Right ventricle myocardium superior (tissue), 1 donor: ENCODE data around the gene GPATCH11. TPM values are rescaled to one million over a fixed set of nuclear protein-coding genes. Genes with fewer than 3 reads are reported as not detected.

Experiments used
- ATAC-seq: fragments of 200-7000 bp; cut with Tn5 transposase; one replicate; pipeline ENCODE4 v1.9.1; 2020; ENCODE audit warnings: mild to moderate bottlenecking; ENCODE audit not compliant: poor library complexity
- DNase-seq: peaks from one replicate; pipeline ENCODE4 v3.0.0-alpha.2; 2020
- intact Hi-C: fragments of 100-400 bp; cut with DNase I; formaldehyde crosslinking; loops from one replicate; pipeline ENCODE4 v1.11.2; 2022
- total RNA-seq: library from RNA; stranded (reverse); fragmentation: NEBNext Ultra II Directional; extraction: Animal tissue kit (Norgen Biotek cat#: 25700); gene quantifications from one replicate; pipeline ENCODE4 v1.2.1, GENCODE V29; 2021
- donor health status: DM: no; HTN: yes; CAD: no; lungs with severe emphysema.

Gene GPATCH11
- total RNA-seq, 1 donor from 2014 or later: 4.5 TPM

- no peak for DNase-seq
- intact Hi-C loops: no loop called here
- no peak for ATAC-seq
Observed at GRCh38 chr2:37100054-37100453, 15.7 kb downstream of the GPATCH11 start.

DNA sequence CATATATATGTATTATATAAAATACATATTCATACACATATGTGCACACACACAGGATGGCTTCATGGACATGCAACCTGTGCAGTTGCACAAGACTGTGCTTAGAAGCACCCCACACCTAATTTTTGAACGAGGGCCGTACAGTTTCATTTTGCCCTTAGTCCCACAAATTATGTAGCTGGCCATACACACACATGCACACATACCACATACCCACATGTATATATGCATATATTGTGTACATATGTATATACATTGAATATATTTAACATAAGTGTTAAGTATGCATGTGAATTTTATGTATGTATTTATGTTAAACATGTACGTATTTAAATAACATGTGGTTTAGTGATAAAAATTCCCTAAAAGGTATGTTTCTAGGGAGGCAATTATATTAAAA lies 18.3 kb downstream of the GPATCH11 start:
- ATAC-seq: no peak

GRCh38 chr2:37104178-37104577 lies 19.9 kb downstream of the GPATCH11 start:
- intact Hi-C loops: no loop called here
- DNase-seq: no peak
- ATAC-seq: no peak

More for the DNA sequence above, 18.3 kb downstream of the GPATCH11 start:
- no peak for DNase-seq
- intact Hi-C loops: no loop called here

GRCh38 chr2:37105150-37105549 lies 20.8 kb downstream of the GPATCH11 start:
- DNase-seq (no peak), ATAC-seq (no peak)
- intact Hi-C loops: no loop called here

GRCh38 chr2:37109523-37109922 lies 25.2 kb downstream of the GPATCH11 start:
- ATAC-seq (no peak), DNase-seq (no peak)
- intact Hi-C loops: no loop called here

DNA sequence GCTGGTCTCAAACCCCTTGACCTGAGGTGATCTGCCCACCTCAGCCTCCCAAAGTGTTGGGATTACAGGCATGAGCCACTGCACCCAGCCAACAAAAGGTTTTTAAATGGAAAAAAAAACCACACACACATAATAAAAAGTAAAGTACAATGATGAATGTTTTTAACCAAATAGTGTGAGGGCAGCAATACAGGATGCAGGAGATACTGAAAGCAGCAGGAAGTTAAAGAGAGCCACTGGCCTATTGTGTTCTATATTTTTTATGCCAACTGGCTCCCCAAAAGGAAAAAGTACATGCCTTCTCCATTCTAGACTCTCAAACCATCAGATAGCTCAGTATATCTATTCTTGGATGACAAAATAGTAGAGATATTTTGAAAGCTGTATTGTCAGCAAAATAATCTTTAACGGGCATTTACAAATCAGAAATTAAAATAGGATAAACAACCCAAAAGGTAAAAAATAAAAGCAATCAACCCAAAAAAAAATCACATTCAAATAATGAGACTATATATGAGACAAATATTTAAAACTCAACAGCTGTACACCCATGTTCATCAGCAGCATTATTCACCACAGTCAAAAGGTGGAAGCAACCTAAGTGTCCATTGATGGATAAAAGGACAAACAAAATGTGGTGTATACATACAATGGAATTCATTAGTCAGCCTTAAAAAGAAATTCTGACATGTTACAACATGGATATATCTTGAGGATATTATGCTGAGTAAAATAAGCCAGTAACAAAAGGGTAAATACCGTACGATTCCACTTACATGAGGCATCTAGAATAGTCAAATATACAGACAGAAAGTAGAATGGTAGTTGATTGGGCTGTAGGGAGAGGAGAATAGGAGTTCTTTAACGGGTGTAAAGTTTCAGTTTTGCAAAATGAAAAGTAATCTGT lies 26.2 kb downstream of the GPATCH11 start:
- intact Hi-C loops: no loop called here
- ATAC-seq (no peak), DNase-seq (no peak)

DNA sequence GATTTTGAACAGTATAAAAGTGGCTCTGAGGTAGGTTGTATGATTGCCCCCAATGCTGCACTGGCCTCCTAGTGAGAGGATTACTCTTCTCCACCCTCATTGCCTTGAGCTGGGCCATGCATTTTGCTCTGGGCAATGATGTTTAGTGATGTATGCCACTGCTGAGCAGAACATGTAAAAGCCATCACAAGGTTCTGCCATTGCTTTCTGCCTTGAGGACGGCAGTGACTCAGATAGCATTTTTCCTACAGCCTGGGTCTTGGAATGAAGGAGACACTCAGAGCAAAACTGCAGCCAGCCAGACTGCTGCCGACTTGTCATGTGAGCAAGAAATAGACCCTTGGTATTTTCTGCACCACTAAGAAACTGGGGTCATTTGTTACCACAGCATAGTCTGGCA lies 27.6 kb downstream of the GPATCH11 start:
- no peak for DNase-seq
- intact Hi-C loops: no loop called here
- no peak for ATAC-seq

DNA sequence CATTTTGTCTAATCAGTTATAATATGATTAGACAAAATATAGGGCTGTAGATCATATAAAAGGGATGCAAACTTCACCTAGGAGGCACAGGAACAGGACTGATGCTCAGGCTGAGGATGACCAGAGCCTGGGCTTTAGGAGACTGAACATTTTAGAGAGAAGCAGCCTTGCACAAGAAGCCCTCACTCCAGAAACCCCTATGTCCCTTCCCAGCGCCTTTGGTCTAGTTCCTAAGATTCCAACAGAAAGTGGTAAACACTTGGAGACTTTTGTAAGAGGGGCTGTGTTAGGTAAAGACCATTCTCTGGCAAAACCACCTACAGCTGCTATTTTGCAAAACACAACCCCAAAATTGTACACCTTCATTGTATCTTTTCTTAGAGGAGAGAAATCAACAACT lies 33.2 kb downstream of the GPATCH11 start:
- no peak for ATAC-seq
- intact Hi-C loops: no loop called here

DNA sequence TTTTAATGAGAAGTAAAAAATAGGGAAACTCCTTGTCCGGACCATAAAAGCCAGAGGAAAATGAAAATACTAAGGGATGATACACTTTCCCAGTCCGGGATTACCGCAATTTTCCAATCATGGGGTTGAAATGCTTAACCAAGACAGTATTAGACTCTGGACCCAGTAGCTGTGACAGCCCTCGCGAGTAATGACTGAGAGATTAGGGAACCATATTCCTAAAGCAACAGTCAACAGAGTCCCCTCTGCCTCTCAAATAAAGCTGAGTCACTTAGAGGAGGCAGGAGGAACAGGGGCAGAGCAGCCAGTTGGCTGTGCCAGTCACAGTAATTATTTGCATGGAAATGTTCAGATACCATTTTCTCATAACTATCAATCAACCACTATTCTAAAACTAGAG lies 34.8 kb downstream of the GPATCH11 start:
- intact Hi-C loops: no loop called here
- ATAC-seq (no peak), DNase-seq (no peak)

More for the DNA sequence above, 33.2 kb downstream of the GPATCH11 start:
- DNase-seq: no peak

DNA sequence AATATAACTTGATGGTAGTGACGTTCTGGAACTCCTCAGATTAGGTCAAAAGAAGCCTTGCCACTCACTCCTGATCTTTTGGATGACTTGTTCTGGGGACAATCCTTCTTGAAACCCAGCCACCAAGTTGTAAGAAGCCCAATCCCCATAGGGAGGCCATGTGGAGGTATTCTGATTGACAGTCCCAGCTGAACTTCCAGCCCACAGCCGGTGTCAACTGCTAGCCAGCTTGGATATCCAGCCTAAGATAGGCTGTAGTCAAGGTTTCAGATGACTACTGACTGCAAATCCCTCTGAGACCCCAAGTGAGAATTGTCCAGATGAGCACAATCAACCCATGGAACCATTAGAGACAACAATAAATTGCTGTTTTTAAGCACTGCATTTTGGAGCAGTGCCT lies 41.1 kb downstream of the GPATCH11 start:
- intact Hi-C loops: no loop called here
- DNase-seq: no peak
- ATAC-seq: no peak

GRCh38 chr2:37132914-37133313 lies 48.6 kb downstream of the GPATCH11 start:
- DNase-seq (no peak), ATAC-seq (no peak)
- intact Hi-C loops: no loop called here

DNA sequence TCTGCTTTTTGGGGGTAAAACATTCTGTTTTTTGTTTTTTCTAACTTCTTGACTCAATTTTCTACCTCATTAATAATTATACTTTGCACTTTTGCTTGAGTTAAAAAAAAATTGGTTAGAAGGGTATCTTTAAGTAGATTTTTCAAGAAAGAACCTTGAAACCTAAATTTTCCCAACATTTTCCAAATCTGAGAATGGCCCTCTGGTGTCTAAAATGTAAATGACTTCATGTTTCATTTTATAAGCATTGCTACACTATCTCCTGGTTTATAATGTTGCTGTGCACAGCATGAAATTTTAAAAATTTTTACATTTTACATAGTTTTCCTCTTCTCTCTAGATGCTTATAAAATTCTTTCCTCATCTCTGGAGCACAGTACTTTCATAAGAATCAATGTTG lies 58.2 kb downstream of the GPATCH11 start:
- no peak for DNase-seq
- intact Hi-C loops: no loop called here
- ATAC-seq: no peak

DNA sequence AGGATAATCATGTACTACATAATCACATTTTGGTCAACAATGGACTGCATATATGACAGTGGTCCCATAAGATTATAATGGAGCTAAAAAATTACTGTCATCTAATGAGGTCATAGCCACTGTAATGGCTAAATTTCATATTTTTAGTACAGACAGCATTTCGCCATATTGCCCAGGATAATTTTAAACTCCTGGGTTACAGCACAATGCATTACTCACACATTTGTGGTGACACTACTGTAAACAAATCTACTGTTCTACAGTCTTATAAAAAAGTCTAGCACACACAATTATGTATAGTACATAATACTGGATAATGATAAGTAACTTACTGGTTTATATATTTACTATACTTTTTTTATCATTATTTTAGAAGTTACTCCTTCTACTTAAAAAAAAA lies 59.7 kb downstream of the GPATCH11 start:
- intact Hi-C loops: no loop called here
- ATAC-seq: no peak
- no peak for DNase-seq

DNA sequence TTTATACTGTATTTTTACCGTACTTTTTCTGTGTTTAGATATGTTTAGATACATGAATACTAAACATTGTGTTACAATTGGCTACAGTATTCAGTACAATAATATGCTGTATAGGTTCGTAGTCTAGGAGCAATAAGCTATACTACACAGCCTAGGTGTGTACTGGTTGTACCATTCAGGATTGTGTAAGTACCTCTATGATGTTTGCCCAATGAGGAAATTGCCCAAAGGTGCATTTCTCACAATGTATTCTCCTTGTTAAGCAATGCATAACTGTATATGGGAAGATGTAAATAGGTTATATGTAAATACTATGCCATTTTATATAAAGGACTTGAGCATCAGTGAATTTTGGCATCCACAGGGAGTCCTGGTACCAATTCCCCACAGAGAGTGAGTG lies 61.7 kb downstream of the GPATCH11 start:
- intact Hi-C loops: no loop called here
- DNase-seq (no peak), ATAC-seq (no peak)

DNA sequence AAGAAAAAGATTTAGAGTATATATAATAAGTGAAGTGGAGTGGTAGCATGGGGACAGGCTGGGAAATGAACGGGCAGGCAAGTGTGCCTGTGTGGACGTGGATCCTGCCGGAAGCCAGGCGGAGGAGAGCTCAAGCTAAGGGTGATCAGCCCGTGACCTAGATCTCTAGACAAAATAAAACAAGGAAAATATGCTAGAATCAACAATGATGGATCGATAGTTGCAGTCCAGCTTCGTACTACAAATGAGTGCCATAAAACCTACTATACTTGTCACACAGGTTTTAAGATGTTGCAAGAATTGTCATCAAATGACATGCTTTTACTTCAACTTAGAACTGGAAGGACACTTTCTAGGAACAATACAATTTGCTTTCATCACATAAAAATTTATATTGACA lies 64.0 kb downstream of the GPATCH11 start:
- DNase-seq (no peak), ATAC-seq (no peak)
- intact Hi-C loops: no loop called here

Other genes starting within 250 kb of the GPATCH11 start
- 38.6 TPM for gene STRN, start 118.0 kb upstream of the GPATCH11 start, total RNA-seq
- 27.7 TPM for gene HEATR5B, start 146 bp upstream of the GPATCH11 start, total RNA-seq
- gene EIF2AK2, start 72.5 kb downstream of the GPATCH11 start, total RNA-seq: 17.5 TPM
- not detected for gene SULT6B1, start 104.2 kb downstream of the GPATCH11 start, total RNA-seq
- 57.8 TPM for gene CEBPZOS, start 112.0 kb downstream of the GPATCH11 start, total RNA-seq
- gene CEBPZ, start 147.1 kb downstream of the GPATCH11 start, total RNA-seq: 30.1 TPM
- 23.0 TPM for gene NDUFAF7, start 147.1 kb downstream of the GPATCH11 start, total RNA-seq
- gene PRKD3, start 240.3 kb downstream of the GPATCH11 start, total RNA-seq: 10.4 TPM